ENCODE measurements around the gene HEY2.

DNA sequence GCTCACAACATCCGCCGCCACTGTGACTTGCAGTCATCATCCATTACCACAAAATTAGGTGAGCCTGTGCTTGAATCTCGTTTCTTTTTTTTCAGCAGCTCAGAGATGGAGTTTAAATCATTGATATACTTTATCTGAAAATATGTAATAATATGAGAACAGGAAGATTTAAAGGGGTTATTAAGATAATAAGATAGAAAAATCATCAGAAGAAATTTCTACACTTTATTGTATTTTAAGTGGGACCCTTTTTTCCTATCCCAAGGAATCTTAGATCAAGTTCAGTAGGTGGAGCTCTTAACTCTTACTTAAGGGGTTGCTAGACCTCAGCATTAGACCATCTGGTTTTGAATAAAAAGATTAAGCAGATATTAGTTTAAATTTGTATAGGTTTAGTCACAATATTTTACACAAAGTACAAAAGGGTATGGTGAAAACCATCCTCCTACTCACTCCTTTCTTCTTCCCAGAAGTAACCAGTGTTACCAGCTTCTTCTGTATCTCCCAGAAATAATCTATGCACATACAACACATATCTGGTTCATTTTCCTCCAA is 32.0 kb downstream of the HEY2 start:
- no peak for TF ChIP-seq POLR2AphosphoS5 (IDR thresholded peaks at IDR 0.05; ENCODE audit: low read depth, low read length)
- TF ChIP-seq, protein P1, sequence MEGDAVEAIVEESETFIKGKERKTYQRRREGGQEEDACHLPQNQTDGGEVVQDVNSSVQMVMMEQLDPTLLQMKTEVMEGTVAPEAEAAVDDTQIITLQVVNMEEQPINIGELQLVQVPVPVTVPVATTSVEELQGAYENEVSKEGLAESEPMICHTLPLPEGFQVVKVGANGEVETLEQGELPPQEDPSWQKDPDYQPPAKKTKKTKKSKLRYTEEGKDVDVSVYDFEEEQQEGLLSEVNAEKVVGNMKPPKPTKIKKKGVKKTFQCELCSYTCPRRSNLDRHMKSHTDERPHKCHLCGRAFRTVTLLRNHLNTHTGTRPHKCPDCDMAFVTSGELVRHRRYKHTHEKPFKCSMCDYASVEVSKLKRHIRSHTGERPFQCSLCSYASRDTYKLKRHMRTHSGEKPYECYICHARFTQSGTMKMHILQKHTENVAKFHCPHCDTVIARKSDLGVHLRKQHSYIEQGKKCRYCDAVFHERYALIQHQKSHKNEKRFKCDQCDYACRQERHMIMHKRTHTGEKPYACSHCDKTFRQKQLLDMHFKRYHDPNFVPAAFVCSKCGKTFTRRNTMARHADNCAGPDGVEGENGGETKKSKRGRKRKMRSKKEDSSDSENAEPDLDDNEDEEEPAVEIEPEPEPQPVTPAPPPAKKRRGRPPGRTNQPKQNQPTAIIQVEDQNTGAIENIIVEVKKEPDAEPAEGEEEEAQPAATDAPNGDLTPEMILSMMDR (IDR thresholded peaks at IDR 0.05): peak; percentile 36; the same call in 1 of the 2 replicates
